ENCODE data around the gene PFDN4.

Gene PFDN4

DNA sequence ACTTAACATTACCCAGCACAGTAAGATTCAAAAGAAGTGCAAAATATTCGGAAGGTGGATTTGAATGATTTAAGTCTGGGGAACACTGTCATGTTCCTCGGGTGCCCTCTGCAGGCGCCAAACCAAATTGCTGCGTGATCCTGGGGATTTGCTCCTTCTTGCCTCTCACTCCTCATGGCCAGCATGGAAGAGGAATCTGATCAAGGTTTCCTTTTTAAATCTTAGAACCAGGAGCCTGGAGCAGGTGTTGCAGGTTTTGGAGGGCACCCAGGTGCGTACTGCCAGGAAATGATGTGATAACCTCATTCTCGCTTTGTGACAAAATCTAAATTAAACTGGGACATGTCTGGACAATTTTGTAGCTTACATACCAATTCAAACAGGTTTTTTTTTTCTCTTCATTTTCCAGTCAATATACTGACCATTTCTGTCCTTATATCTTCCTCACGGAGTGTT, 8.1 kb upstream of the PFDN4 start:
- no peak overlapping the region for H3K4me2 ChIP-seq (ENCODE audit: low read length)
- no peak for TF ChIP-seq EZH2phosphoT487 (IDR thresholded peaks at IDR 0.05; ENCODE audit: borderline replicate concordance, low read length)
- TF ChIP-seq, protein P1, sequence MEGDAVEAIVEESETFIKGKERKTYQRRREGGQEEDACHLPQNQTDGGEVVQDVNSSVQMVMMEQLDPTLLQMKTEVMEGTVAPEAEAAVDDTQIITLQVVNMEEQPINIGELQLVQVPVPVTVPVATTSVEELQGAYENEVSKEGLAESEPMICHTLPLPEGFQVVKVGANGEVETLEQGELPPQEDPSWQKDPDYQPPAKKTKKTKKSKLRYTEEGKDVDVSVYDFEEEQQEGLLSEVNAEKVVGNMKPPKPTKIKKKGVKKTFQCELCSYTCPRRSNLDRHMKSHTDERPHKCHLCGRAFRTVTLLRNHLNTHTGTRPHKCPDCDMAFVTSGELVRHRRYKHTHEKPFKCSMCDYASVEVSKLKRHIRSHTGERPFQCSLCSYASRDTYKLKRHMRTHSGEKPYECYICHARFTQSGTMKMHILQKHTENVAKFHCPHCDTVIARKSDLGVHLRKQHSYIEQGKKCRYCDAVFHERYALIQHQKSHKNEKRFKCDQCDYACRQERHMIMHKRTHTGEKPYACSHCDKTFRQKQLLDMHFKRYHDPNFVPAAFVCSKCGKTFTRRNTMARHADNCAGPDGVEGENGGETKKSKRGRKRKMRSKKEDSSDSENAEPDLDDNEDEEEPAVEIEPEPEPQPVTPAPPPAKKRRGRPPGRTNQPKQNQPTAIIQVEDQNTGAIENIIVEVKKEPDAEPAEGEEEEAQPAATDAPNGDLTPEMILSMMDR (IDR thresholded peaks at IDR 0.05; ENCODE audit: low read depth, low read length, poor library complexity, severe bottlenecking), result peak; percentile 90
- no peak overlapping the region for H3K27ac ChIP-seq (ENCODE audit: low read depth, low read length)

DNA sequence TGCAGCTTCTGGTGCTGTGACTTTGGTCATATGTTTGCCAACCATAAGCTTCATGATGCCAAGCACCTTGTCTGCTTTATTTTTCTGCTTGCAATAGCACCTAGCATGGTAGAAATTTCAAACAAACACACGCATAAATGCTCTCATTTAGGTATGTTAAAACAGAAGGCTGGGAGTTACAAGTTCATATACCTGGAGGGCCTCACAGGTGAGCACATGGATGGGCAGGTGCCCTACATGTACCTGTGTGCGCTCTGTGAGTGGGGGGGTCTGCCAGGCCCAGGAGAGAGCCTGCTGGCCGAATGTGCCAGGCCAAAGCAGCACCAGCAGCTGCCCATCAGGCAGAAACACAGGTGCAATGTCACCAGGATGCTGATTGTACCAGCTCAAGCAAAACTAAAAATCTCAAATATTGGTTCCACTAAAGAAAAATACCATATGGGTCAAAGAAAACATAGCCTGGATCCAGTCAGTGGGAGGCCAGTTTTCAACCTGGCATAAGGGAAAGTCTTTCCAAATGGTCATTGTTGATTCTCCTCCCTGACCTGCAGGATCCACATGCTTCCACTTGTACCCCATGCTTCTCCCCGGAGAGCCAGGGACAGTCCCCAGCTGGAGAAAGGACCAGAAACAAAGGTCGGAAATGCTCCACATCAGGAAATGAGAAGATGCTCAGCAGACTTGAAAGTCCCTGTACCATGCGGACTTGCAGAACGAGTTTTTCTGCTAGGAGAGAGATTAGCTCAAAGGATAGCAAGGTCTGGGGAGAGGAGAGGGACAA, 7.2 kb upstream of the PFDN4 start:
- no peak overlapping the region for H3K4me3 ChIP-seq (ENCODE audit: low read length)

More for the DNA sequence above, 8.1 kb upstream of the PFDN4 start:
- Histone ChIP-seq H3K79me2 (ENCODE audit: control insufficient read depth, low read length) (no peaks in the 10 kb centered on the region), H4K20me1 (ENCODE audit: control insufficient read depth, insufficient read depth, low read depth, low read length) (peaks cover 3% of the 10 kb centered on the region; the same call in 1 of the 2 replicates), H3K4me1 (ENCODE audit: control insufficient read depth, low read length) (peaks cover 8% of the 10 kb centered on the region), H3F3A (ENCODE audit: control insufficient read depth, insufficient read depth) (no peaks in the 10 kb centered on the region), H3K36me3 (ENCODE audit: control insufficient read depth, low read length) (no peaks in the 10 kb centered on the region), H3K4me3 (ENCODE audit: low read length) (no peak overlapping the region), H3K9me3 (ENCODE audit: control insufficient read depth, insufficient read depth, low read length) (no peaks in the 10 kb centered on the region), H3K9me2 (replicated peaks; ENCODE audit: control insufficient read depth, low read length) (no peaks in the 10 kb centered on the region), H3K27me3 (ENCODE audit: control insufficient read depth, low read length) (peaks cover 12% of the 10 kb centered on the region; the same call in 1 of the 2 replicates)

DNA sequence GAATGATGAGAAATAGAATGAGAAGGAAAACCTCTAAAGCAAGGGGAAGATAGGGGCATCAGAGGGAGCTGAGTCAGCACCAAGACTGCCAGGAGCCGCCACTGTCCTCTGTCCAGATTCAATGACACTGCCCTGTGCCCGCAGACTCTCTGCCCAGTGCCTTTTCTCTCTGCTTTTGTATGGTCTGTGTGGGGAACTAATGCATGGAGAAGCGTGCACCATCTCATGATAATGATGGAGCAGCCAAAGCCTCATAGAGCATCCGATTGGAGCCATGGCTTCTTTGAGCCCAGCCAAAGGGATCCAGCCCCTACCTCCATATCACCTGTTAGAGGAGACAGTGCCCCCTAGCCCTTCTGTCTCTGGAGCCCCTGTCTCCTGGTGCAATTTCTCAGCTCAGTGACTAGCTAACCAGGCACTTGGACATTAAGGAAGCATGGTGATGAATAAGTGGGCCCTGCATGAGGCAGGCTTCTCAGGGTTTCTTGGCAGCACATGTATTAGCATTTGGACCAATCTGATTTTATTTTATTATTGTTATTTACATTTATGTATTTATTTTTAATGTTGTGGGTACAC, 6.5 kb upstream of the PFDN4 start:
- Histone ChIP-seq H4K20me1 (ENCODE audit: control insufficient read depth, insufficient read depth, low read depth, low read length) (peaks cover 3% of the 10 kb centered on the region; the same call in 1 of the 2 replicates), H3K9me3 (ENCODE audit: control insufficient read depth, insufficient read depth, low read length) (no peaks in the 10 kb centered on the region), H3K9me2 (replicated peaks; ENCODE audit: control insufficient read depth, low read length) (no peaks in the 10 kb centered on the region), H3K4me3 (ENCODE audit: low read length) (no peak overlapping the region), H3F3A (ENCODE audit: control insufficient read depth, insufficient read depth) (no peaks in the 10 kb centered on the region), H3K79me2 (ENCODE audit: control insufficient read depth, low read length) (no peaks in the 10 kb centered on the region), H3K36me3 (ENCODE audit: control insufficient read depth, low read length) (no peaks in the 10 kb centered on the region), H3K27me3 (ENCODE audit: control insufficient read depth, low read length) (peaks cover 15% of the 10 kb centered on the region; the same call in 1 of the 2 replicates), H3K4me2 (ENCODE audit: low read length) (no peak overlapping the region), H3K27ac (ENCODE audit: low read depth, low read length) (no peak overlapping the region), H3K4me1 (ENCODE audit: control insufficient read depth, low read length) (no peaks in the 10 kb centered on the region)
- TF ChIP-seq EZH2phosphoT487 (IDR thresholded peaks at IDR 0.05; ENCODE audit: borderline replicate concordance, low read length), result no peak
- TF ChIP-seq, protein P1 (IDR thresholded peaks at IDR 0.05; ENCODE audit: low read depth, low read length, poor library complexity, severe bottlenecking), result no peak

More for the DNA sequence above, 7.2 kb upstream of the PFDN4 start:
- Histone ChIP-seq H3K79me2 (ENCODE audit: control insufficient read depth, low read length) (no peaks in the 10 kb centered on the region), H3F3A (ENCODE audit: control insufficient read depth, insufficient read depth) (no peaks in the 10 kb centered on the region), H3K36me3 (ENCODE audit: control insufficient read depth, low read length) (no peaks in the 10 kb centered on the region), H4K20me1 (ENCODE audit: control insufficient read depth, insufficient read depth, low read depth, low read length) (peaks cover 3% of the 10 kb centered on the region; the same call in 1 of the 2 replicates), H3K9me3 (ENCODE audit: control insufficient read depth, insufficient read depth, low read length) (no peaks in the 10 kb centered on the region), H3K4me1 (ENCODE audit: control insufficient read depth, low read length) (peaks cover 4% of the 10 kb centered on the region), H3K4me2 (ENCODE audit: low read length) (no peak overlapping the region), H3K27me3 (ENCODE audit: control insufficient read depth, low read length) (peaks cover 12% of the 10 kb centered on the region; the same call in 1 of the 2 replicates), H3K27ac (ENCODE audit: low read depth, low read length) (no peak overlapping the region), H3K9me2 (replicated peaks; ENCODE audit: control insufficient read depth, low read length) (no peaks in the 10 kb centered on the region)
- no peak for TF ChIP-seq EZH2phosphoT487 (IDR thresholded peaks at IDR 0.05; ENCODE audit: borderline replicate concordance, low read length)
- TF ChIP-seq, protein P1 (IDR thresholded peaks at IDR 0.05; ENCODE audit: low read depth, low read length, poor library complexity, severe bottlenecking), result no peak
